Measurements from ENCODE around the gene LCOR. TPM values are rescaled to one million over a fixed set of nuclear protein-coding genes. Genes with fewer than 3 reads are reported as not detected.

The LCOR gene
- total RNA-seq, 4 donors from 2014 or later = 12.5 to 22.0 (median 14.9) TPM

DNA sequence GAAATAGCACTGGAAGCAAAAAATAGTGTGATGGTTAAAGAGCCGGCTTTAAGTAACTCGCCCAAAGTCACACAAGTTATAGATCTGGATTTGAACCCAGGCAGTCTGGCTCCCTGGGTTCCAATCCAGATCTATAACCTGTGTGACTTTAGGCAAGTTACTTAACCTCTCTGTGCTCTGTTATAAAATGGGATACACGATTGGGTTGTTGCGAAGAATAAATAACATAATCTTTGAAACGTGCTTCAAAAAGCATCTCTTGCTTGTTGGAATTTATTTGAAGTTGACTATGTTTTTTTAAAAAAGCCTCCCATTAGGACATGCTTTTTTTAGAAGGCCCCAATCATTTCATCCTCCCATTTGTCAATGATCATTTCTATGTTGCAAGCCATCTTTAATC lies 3.5 kb upstream of the LCOR start:
- intact Hi-C loops (cut with DNase I; ENCODE audit: low total_unique reads) = loop anchor here (10.0 kb wide), 1 partner anchor 434 kb away; no protein-coding TSS in a partner anchor
- no peak for DNase-seq (ENCODE audit: low spot score in 2 of 2)
- no peak overlapping the region for H3K4me3 ChIP-seq (ENCODE audit: low read depth, poor library complexity, severe bottlenecking)
- 94 to 95% methylated on average over 5 of the region's 5 CpGs for WGBS, 2 donors
- TF ChIP-seq, protein P1, sequence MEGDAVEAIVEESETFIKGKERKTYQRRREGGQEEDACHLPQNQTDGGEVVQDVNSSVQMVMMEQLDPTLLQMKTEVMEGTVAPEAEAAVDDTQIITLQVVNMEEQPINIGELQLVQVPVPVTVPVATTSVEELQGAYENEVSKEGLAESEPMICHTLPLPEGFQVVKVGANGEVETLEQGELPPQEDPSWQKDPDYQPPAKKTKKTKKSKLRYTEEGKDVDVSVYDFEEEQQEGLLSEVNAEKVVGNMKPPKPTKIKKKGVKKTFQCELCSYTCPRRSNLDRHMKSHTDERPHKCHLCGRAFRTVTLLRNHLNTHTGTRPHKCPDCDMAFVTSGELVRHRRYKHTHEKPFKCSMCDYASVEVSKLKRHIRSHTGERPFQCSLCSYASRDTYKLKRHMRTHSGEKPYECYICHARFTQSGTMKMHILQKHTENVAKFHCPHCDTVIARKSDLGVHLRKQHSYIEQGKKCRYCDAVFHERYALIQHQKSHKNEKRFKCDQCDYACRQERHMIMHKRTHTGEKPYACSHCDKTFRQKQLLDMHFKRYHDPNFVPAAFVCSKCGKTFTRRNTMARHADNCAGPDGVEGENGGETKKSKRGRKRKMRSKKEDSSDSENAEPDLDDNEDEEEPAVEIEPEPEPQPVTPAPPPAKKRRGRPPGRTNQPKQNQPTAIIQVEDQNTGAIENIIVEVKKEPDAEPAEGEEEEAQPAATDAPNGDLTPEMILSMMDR (IDR thresholded peaks at IDR 0.05) = no peak
- TF ChIP-seq POLR2A (IDR thresholded peaks at IDR 0.05) = no peak

DNA sequence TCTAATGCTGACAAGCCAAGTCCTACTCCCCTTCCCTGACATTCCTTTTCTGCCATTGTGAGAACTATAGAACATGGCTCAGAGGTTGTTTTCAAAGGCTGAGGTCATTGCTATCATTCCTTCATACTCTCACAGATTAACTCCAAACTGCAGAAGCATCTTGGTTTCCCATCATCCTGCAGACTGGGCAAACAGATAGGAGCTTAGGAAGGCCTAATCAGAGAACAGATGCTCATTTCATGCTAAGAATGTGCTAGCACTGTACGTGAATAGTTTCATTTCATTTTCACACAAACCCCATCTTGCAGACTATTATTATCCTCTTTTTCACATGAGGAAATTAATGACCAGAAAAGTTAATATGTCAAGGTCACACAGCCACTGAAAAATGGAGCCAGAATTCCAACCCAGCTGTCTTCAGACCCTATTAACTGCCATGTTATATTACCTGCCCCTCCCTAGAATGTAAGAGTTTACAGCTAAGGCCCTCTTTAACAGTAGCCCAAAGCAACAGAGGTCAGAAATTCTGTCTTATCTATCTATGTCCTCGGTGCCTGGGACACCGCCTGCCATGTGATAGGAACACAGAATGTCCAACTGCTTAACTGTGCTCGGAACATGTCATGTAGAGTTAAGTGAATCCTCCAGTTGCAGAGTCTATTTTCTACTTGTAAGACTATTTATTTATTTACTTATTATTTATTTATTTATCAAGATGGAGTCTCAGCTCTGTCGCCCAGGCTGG lies 2.9 kb upstream of the LCOR start:
- no peak for TF ChIP-seq POLR2A (IDR thresholded peaks at IDR 0.05)
- TF ChIP-seq, protein P1 (IDR thresholded peaks at IDR 0.05) = no peak
- intact Hi-C loops (cut with DNase I; ENCODE audit: low total_unique reads) = loop anchor here (10.0 kb wide), 1 partner anchor 434 kb away; no protein-coding TSS in a partner anchor
- WGBS, 2 donors = 95 to 96% methylated on average over 5 of the region's 5 CpGs
- H3K4me3 ChIP-seq (ENCODE audit: low read depth, poor library complexity, severe bottlenecking) = no peak overlapping the region
- no peak for DNase-seq (ENCODE audit: low spot score in 2 of 2)

DNA sequence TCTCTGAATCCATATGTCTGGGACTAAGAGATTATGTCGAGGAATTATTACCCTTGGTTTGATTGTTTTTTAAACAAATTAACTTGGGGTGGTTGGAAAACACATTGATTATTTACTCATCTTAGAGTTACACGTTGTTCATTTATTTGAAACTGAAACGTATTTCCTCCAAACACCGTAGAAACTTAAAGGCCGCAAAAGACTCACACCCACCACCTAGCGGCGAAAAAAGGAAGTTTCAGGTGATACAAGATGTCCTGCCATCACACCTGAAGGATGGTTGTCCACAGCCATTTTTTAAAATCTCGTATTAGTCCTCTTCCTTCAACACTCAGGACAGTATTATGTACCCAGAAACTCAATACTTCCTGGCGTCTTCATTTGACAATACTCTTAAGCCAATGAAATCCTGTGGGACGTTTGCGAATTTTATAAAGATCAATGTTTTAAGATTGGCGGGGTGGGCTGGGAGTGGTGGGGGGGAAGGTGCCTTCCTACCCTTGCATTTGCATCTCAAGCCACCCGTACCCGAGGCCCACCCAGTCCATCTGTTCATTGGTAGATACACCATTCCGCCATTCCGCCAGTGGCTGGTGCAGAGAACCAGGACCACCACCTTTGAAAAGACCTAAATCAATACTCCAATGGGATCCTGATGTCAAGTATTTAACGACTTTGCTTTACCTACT lies 1.4 kb upstream of the LCOR start:
- WGBS, 2 donors = 37 to 39% methylated on average over 17 of the region's 17 CpGs
- DNase-seq (ENCODE audit: low spot score in 2 of 2) = peak; percentile 63 to 88
- no peak overlapping the region for H3K4me3 ChIP-seq (ENCODE audit: low read depth, poor library complexity, severe bottlenecking)
- intact Hi-C loops (cut with DNase I; ENCODE audit: low total_unique reads) = no loop called here
- TF ChIP-seq POLR2A (IDR thresholded peaks at IDR 0.05) = no peak
- TF ChIP-seq, protein P1 (IDR thresholded peaks at IDR 0.05) = peak in 1 of 3 donors; percentile 50

GRCh38 chr10:96831200-96831866 lies 765 bp upstream of the LCOR start:
- H3K4me3 ChIP-seq (ENCODE audit: low read depth, poor library complexity, severe bottlenecking) = peak overlapping the region; percentile 33
- DNase-seq (ENCODE audit: low spot score in 2 of 2) = no peak
- intact Hi-C loops (cut with DNase I; ENCODE audit: low total_unique reads) = no loop called here
- 15 to 18% methylated on average over 14 of the region's 14 CpGs for WGBS, 2 donors
- TF ChIP-seq, protein P1 (IDR thresholded peaks at IDR 0.05) = no peak
- no peak for TF ChIP-seq POLR2A (IDR thresholded peaks at IDR 0.05)

- TF ChIP-seq, protein P1 (IDR thresholded peaks at IDR 0.05) = no peak
- no peak for TF ChIP-seq POLR2A (IDR thresholded peaks at IDR 0.05)
- 0 to 1% methylated on average over 23 to 33 of the region's 72 CpGs for WGBS, 2 donors
- DNase-seq (ENCODE audit: low spot score in 2 of 2) = peak; percentile 67 to 95
- intact Hi-C loops (cut with DNase I; ENCODE audit: low total_unique reads) = no loop called here
- peak overlapping the region; percentile 78 for H3K4me3 ChIP-seq (ENCODE audit: low read depth, poor library complexity, severe bottlenecking)
Observed at GRCh38 chr10:96832721-96833219, 672 bp downstream of the LCOR start.
